ENCODE results near the gene ITPR3. TPM values are rescaled to one million over a fixed set of nuclear protein-coding genes. Genes with fewer than 3 reads are reported as not detected.

ITPR3 gene
- total RNA-seq, 1 donor: 15.1 TPM

DNA sequence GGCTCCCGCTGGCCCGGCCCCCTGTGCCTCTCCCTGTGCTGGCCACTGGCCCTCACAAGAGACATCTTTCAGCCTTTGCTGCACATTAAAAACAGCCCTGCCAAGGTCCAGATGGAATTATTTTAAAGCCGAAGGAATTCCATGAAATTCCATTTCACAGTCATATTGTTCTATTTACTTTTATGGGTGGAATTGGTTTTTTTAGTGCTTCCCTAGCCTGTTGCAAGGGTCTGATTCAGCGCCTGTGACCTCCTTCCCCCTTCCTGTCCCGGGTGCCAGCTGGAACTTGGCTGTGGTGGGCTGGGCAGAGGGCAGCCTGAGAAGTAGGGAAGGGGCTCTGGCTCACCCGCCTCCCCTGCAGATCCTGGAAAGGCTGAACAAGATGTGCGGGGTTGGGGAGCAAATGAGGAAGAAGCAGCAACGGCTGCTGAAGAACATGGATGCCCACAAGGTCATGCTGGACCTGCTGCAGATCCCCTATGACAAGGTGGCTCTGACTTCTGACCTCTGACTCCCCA, 56.1 kb downstream of the ITPR3 start:
- TF ChIP-seq, protein P1, sequence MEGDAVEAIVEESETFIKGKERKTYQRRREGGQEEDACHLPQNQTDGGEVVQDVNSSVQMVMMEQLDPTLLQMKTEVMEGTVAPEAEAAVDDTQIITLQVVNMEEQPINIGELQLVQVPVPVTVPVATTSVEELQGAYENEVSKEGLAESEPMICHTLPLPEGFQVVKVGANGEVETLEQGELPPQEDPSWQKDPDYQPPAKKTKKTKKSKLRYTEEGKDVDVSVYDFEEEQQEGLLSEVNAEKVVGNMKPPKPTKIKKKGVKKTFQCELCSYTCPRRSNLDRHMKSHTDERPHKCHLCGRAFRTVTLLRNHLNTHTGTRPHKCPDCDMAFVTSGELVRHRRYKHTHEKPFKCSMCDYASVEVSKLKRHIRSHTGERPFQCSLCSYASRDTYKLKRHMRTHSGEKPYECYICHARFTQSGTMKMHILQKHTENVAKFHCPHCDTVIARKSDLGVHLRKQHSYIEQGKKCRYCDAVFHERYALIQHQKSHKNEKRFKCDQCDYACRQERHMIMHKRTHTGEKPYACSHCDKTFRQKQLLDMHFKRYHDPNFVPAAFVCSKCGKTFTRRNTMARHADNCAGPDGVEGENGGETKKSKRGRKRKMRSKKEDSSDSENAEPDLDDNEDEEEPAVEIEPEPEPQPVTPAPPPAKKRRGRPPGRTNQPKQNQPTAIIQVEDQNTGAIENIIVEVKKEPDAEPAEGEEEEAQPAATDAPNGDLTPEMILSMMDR (IDR thresholded peaks at IDR 0.05; ENCODE audit: insufficient read depth, low read depth, low read length): no peak
- no peak overlapping the region for H3K4me3 ChIP-seq (ENCODE audit: low read depth, low read length)
- DNase-seq (ENCODE audit: low read depth): no peak

DNA sequence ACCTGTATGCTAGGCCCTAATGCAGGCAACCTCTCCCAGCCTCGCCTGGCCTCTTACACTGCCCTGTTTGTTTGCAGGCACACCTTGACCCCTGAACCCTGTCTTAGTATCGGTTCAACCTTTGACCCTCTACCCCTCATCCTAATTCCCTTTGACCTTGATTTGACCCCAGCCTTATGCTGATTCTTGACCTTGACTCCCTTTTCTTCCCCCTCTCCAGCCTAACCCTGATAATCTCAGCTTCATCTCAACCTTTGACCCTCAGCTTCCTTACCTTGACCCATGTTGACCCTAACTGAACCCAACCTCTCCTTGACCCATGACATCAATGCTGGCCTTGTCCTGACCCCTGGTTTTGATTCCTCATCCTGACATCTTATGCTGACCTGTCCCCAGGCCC, 56.6 kb downstream of the ITPR3 start:
- TF ChIP-seq, protein P1 (IDR thresholded peaks at IDR 0.05; ENCODE audit: insufficient read depth, low read depth, low read length): no peak
- no peak for DNase-seq (ENCODE audit: low read depth)
- H3K4me3 ChIP-seq (ENCODE audit: low read depth, low read length): no peak overlapping the region

DNA sequence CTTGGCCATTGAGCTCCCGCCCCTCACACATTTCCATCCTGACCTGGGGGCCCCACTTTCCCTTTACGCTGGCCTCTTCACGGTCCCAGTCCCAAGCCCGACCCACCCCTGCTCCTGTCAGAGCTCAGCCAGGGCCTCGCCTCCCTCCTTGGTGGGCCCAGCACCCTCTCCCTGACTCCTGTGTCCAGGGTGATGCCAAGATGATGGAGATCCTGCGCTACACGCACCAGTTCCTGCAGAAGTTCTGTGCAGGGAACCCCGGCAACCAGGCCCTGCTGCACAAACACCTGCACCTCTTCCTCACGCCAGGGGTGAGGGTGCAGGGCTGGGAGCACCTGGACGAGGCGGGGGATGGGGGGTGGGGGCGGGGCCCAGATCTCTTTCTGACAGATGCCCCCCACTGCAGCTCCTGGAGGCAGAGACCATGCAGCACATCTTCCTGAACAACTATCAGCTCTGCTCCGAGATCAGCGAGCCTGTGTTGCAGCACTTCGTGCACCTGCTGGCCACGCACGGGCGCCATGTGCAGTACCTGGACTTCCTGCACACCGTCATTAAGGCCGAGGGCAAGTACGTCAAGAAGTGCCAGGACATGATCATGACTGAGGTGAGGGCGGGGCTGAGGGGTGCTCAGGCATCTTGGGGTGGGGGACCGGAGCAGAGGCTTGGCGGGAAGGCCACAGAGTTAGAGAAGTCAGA, 57.3 kb downstream of the ITPR3 start:
- DNase-seq (ENCODE audit: low read depth): no peak
- TF ChIP-seq, protein P1 (IDR thresholded peaks at IDR 0.05; ENCODE audit: insufficient read depth, low read depth, low read length): no peak
- no peak overlapping the region for H3K4me3 ChIP-seq (ENCODE audit: low read depth, low read length)

DNA sequence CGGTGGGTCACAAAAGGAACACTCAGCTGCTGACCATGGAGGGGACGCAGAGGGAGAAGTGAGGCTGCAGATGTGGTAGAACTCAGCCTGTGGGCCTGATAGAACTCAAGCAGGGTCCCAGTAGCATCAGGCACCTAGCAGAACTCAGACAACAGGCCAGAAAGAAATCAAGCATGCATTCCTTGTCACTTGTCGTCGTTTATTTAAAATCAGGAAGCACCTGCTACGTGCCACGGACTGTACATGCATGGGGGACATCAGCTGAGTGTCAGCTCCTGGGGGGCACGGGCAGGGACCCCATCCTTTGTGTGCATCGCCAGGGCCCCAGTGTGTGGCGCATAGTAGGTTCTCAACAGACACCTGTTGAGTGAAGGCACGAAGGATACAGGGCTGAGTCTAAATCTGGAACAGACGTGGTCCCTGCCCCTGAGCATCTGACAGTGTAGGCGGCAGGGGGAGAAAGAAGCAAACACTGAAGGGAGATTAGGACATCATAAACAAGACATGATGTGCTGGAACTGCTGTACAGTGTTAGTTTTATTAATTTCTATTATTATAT, 57.9 kb downstream of the ITPR3 start:
- no peak overlapping the region for H3K4me3 ChIP-seq (ENCODE audit: low read depth, low read length)
- no peak for DNase-seq (ENCODE audit: low read depth)
- TF ChIP-seq, protein P1 (IDR thresholded peaks at IDR 0.05; ENCODE audit: insufficient read depth, low read depth, low read length): no peak

DNA sequence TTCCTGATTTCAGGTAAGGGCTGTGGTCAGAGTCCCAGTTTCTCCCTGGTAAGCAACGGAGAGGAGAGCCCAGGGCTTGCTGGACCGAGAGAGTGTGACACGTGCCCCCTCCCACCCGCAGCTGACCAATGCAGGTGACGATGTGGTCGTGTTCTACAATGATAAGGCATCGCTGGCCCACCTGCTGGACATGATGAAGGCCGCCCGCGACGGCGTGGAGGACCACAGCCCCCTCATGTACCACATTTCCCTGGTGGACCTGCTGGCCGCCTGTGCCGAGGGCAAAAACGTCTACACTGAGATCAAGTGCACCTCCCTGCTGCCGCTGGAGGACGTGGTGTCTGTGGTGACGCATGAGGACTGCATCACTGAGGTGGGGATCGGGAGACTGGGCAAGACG, 58.6 kb downstream of the ITPR3 start:
- TF ChIP-seq, protein P1 (IDR thresholded peaks at IDR 0.05; ENCODE audit: insufficient read depth, low read depth, low read length): no peak
- no peak overlapping the region for H3K4me3 ChIP-seq (ENCODE audit: low read depth, low read length)
- DNase-seq (ENCODE audit: low read depth): no peak

DNA sequence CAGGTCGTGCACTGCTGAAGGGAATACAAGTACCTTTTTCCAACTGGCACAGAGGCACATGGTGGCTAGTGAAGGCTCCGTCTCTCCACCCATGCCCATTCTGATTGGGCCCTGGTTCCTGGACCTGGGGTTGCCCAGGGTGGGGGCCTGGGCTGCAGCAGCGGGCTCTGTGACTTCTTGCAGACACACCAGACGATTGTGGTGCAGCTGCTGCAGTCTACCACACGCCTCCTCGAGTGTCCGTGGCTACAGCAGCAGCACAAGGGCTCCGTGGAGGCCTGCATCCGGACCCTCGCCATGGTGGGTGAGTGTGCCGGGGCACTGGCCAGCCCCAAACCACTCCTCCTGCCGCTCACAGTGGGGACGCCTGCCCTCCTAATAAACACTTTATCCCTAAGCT, 61.2 kb downstream of the ITPR3 start:
- H3K4me3 ChIP-seq (ENCODE audit: low read depth, low read length): no peak overlapping the region
- TF ChIP-seq, protein P1 (IDR thresholded peaks at IDR 0.05; ENCODE audit: insufficient read depth, low read depth, low read length): no peak
- DNase-seq (ENCODE audit: low read depth): no peak
